ENCODE data around the gene SNX33.

The SNX33 gene

DNA sequence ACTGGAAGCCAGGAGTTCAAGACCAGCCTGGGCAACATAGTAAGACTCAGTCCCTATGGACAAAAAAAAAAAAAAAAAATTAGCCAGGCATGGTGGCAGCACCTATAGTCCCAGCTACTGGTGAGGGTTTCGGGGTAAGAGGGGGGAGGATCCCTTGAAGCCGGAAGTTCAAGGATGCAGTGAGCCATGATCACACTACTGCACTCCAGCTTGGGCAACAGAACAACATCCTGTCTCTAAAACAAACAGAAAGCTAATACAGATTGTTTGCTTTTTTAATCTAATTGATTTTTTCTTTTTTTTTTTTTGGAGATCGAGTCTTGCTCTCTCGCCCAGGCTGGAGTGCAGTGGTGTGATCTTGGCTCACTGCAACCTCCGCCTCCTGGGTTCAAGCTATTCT, 6.1 kb upstream of the SNX33 start:
- no peak for DNase-seq (ENCODE audit: low spot score)

DNA sequence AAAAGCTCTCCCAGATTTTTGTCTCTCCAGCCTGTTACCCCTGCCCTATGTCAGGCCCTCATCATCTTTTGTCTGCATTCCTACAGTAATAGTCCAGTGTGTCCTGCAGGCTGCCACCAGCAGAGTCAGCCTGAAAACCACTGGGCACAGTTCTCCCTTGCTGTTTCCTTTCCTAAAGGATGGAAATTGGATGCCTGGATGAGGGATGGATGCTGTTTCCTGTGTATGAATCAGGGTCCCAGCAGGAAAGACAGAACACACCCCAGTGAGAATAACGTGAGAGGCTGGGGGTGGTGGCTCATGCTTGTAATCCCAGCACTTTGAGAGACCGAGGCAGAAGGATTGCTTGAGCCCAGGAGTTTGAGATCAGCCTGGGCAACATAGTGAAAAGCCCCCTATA, 3.3 kb upstream of the SNX33 start:
- DNase-seq (ENCODE audit: low spot score) = no peak

DNA sequence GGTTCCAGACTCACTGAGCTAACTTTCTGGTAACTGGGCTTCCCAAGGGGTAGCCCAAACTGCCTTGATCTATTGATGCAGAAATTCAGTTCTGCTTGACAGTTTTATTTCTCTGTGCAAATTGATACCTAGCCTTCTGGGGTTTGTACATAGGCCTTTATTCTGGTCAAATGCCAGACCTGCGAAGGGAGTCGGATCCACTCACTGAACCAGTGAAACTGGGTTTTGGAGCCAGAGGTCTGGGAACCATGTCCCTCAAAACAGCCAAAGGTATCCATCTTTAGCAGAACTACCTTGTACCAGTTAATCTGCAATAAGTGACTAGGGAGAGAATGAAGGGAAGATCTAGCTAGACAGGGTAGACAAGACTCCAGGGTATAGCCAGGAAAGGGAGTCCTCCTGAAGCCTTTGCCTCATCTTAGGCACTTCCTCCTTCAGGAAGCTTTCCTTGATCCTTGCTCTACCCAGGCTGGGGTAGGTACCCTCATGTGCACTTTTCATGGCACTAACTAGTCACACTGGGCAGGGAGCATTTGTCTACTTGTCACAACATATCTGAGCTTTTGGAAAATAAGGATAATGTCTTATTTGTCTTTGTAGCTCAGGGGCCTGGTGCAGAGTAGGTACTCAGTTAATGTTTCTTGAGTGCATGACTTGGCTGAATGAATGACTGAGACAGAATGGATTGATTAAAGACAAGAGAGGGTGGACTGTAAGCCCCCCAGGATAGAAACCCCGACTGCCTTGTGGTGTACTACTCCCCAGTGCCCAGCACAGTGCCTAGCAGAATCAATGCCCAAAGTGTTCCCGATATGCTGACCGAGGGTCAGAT, 1.4 kb upstream of the SNX33 start:
- DNase-seq (ENCODE audit: low spot score) = no peak

DNA sequence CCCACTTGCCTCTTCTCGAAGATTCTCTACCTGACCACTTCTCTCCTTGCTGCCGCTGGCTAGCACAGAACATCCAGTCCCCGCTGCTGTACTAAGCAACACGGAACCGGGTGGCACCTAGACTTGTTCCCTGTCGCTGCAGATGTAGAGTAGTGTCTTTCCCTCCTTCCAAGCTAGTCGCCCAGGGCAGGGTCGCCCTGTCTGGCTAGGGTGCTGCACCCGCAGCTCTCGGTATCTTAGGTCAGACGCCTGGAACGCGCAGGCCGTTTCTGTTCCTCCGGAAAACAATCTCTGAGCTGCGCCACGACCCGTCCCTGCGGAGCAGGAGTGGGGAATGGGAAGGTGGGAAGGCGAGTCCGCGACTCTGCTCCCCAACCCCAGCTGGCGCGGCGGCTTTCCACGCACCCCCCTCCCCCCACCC, 758 bp upstream of the SNX33 start:
- DNase-seq (ENCODE audit: low spot score) = peak; percentile 52

DNA sequence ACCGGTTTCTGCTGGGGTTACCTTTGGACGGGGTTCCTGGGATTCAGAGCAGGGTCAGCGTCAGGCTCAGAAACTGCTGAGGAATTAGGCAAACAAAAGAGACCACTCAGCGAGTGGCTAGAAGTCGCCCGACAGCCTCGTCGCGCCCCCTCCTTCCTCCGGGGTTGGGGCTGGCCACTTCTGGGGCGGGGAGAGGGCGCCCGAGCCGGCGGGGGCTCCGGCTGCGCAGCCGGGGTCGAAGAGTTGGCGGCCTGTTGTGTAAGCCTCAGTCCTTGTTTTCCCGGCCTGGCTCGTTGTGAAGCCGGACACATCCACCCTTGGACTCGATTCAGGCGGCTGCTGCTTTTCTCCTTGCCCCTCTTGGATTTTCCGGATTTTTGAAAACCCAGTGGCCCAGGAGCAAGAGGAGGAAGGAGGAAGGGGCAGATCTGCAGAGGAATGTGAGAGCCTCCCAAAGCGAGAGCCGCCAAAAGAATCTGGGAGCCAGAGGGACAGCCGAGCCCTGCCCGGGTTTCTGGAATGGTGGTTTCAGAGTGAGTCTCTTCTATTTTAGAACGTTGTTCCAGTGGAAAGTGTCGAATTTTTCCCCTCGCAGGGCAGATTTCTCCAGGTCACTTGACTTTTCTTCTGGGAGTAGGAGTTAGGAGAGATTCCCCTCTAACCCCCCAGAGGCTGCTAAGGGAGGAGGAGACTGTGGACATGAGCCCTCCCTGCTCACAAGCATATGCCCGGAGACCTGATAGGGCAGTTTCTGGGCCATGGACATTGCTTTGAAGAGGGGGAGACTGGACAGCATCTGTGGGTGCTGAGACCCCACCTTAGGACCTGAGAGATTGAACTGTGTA, 666 bp downstream of the SNX33 start:
- DNase-seq (ENCODE audit: low spot score) = peak; percentile 58

DNA sequence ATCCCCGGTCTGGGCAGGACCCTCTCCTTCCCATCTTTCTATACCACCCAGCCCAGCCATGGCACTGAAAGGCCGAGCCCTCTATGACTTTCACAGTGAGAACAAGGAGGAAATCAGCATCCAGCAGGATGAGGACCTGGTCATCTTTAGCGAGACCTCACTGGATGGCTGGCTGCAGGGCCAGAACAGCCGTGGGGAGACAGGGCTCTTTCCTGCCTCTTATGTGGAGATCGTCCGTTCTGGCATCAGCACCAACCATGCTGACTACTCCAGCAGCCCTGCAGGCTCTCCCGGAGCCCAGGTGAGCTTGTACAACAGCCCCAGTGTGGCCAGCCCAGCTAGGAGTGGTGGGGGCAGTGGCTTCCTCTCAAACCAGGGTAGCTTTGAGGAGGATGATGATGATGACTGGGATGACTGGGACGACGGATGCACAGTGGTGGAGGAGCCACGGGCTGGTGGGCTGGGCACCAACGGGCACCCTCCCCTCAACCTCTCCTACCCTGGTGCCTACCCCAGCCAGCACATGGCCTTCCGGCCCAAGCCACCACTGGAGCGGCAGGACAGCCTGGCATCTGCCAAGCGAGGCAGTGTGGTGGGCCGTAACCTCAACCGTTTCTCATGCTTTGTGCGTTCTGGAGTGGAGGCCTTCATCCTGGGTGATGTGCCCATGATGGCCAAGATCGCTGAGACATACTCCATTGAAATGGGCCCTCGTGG, 1.5 kb downstream of the SNX33 start:
- no peak for DNase-seq (ENCODE audit: low spot score)

DNA sequence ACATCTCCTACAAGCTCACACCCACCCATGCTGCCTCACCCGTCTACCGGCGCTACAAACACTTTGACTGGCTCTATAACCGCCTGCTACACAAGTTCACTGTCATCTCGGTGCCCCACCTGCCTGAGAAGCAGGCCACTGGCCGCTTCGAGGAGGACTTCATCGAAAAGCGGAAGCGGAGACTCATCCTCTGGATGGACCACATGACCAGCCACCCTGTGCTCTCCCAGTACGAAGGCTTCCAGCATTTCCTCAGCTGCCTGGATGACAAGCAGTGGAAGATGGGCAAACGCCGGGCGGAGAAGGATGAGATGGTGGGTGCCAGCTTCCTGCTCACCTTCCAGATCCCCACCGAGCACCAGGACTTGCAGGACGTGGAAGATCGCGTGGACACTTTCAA, 2.1 kb downstream of the SNX33 start:
- no peak for DNase-seq (ENCODE audit: low spot score)

DNA sequence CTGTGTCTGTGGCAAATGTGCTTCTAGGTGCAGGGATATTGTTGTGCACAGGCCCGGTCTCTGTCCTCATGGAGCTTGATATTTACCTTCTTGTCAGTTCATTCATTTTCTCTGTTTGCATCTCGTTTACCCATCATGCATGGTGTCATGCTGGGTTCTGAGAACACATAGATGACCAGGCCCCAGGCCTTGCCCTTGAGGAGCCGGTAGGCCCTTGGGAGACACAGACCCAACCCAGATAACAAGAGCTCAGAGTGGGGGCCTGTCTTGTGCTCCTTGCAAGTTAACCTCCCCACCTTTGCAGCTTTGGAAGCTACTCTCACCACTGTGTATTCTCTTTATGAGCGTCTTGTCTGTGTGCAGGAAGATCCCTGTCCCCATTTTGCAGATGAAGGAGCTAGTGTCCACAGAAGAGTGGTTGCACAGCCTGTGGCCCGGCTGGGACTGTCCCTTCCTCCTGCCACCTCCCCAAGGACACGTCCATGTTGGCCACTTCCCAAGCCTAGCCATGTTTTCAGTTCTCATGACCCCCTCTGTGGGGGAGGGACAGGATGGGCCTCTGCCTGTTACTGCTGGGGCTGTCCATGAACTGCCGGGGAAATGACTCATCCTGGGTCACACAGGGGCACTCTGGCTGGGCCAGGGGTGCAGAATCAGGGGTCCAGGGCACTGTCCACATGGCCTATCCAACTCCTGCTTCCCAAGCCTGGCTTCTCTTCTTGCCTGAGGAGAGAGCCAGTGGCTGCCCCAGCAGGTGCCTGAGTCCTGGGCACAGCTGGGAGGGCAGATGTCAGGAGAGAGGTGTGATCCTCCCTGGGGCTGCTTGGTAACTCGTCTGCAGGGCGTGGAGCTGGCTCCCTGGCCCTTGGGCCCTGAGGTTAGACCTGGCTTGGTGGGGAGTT, 3.4 kb downstream of the SNX33 start:
- DNase-seq (ENCODE audit: low spot score) = no peak

DNA sequence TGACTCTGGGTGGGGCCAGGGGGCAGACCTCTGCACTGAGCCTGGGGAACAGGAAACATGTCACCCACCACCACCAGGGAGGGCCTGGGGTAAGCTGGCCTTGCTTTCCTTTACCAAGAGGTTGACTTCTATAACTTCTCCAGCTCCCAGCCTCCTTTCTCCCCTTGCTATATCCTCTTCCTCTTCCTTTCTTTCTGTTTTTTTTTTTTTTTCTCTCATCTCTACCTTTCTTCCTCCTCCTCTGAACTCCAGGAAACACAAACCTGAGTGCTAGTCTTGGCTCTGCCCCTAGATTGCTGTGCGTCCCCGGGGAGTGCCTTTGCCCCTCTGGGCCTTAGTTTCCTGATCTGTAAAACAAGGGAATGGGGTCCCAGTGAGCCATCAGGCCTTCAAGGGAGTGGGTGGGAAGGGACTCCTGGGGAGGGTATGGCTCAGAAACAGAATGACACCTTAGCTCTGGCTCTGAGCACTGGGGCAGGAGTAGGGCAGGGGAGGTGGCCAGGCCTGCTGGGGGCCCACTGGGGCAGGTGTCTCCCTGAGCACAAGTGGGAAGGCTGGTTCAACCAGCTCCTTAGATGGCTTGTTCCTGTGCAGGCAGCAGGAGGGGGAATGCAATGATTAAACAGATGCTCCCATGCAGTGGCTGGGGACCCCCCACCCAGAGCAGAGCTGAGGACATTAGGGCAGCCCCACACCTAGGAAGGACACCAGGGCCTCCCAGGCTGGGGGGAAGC, 4.3 kb downstream of the SNX33 start:
- no peak for DNase-seq (ENCODE audit: low spot score)

DNA sequence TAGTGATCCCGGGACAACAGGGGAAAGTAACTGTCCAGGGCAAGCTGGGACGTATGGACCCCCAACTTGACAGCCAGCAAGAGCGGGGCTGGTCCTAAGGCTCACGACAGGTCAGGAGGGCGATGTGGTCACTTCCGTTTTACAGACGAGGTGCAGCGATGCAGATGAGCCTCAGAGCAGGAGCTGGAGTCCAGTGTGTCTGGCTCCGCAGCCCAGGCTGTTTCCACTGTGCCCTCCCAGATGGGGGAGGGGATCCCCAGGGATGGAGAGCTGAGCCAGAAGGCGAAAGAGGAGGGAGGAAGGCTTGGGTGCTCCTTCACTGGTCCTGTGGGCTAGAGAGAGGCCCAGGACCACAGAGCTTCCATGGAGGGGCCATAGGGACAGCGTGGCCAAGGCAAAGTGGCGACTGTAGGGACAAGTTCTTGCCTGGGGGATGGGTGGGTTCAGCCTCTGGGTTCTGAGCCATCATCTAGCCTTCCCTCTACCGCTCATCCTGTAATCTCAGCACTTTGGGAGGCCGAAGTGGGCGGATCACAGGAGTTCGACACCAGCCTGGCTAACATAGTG, 5.7 kb downstream of the SNX33 start:
- no peak for DNase-seq (ENCODE audit: low spot score)

DNA sequence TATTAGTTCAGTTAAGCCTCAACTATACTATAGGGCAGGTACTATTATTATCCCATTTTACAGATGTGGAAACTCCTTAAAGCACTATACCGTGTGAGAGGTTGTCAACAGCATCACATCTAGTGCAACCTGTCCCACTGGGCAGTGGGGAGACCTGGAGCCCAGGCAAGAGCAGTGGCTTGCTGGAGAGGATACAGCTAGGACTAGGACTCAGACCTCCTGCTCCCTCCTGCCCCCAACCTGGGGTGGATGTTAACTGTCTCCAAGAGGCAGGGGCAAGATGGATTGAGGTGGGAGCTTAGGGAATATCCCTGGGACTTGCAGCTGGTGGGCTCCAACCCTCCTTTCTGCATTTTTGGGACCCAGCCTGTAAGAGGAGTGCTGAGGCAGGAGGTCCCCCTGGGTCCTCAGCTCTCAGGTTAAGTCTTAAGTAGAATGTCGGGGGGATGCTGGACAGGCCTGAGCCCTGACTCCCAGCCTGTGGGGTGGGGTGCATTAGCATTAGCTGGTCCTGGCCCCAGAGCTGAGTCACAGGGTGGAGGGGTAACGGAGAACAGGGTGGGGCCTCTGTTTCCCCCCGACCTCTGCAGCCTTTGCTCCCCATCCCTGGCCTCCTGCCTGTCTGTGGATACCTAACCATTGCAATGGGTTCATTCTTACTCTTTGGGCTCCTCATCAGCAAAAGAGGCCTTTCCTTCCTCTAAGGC, 6.6 kb downstream of the SNX33 start:
- DNase-seq (ENCODE audit: low spot score) = no peak

DNA sequence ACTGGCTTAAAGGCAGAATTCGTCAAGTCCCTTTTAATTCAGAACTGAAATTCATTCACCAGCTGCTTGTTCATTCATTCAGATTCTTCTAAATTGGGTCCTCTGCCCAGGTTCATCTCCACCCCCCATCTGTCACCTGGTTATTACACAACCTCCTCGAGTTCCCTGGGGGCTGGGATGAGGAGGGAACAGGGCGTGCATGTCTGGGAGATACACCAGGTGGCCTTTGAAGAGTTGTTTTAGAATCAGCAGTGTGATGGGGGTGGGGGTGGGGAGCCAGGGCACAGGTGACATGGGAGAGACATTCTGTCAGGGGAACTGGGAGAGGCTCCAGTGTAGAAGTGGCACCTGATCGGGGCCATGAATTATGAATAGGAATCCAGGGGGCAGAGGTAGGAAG, 8.2 kb downstream of the SNX33 start:
- no peak for DNase-seq (ENCODE audit: low spot score)

DNA sequence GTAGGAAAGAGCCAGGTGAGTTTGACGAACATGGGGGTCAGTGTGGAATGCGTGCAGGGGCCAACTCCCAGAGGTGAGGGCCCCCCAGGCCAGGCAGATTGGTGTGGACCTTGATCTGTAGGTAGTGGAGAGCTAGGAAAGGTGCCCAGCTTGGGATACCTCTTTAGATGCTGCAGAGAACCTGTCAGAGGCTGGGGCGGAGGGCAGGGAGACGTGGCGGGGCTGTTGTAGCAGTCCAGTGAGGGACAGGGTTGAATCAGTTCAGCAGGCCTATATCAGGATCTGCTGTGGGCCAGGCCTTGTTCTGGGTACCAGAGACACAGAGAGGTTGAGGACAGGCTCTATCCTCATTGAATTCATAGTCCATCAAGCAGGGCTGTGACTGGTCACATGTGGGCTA, 8.6 kb downstream of the SNX33 start:
- DNase-seq (ENCODE audit: low spot score) = no peak

DNA sequence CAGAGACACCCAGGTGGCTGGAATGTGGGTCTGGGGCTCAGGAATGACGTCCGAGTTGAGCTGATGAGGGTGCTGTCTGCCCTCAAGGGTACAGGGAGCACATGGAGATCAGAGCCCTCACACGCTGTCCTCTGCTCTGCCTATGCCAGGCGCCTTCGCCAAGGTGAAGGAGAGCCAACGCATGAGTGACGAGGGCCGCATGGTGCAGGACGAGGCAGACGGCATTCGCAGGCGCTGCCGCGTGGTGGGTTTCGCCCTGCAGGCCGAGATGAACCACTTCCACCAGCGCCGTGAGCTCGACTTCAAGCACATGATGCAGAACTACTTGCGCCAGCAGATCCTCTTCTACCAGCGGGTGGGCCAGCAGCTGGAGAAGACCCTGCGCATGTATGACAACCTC, 9.1 kb downstream of the SNX33 start:
- no peak for DNase-seq (ENCODE audit: low spot score)

DNA sequence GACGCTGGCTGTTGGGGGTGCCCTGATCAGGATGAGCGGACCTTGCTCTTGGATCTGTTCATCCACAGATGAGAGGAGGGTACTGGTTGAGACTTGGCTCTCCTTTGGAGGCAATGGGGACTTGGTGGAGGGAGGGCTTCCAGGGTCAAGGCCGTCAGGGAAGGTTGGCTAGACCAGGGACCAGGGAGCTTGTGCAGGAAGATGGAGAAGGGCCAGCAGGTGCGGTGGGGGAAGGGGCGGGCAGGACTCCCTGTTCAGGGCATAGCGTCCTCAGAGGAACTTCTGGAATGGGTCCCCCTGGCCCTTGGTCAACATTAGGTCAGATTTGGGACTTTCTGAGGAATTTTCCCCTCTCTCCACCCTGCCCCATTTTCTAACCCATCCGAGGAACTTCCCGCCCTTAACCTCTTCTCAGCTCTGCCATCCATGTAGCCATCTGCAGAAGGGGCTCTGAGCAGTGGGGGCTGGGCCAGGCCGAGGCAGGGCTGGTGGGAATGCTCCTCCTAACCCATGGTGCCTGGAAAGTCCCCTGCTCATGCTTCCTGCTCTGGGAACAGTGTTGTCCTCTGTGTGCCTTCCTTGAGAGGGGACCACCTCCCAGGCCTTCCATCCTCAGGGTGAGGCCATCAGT, 11.5 kb downstream of the SNX33 start:
- DNase-seq (ENCODE audit: low spot score) = no peak

DNA sequence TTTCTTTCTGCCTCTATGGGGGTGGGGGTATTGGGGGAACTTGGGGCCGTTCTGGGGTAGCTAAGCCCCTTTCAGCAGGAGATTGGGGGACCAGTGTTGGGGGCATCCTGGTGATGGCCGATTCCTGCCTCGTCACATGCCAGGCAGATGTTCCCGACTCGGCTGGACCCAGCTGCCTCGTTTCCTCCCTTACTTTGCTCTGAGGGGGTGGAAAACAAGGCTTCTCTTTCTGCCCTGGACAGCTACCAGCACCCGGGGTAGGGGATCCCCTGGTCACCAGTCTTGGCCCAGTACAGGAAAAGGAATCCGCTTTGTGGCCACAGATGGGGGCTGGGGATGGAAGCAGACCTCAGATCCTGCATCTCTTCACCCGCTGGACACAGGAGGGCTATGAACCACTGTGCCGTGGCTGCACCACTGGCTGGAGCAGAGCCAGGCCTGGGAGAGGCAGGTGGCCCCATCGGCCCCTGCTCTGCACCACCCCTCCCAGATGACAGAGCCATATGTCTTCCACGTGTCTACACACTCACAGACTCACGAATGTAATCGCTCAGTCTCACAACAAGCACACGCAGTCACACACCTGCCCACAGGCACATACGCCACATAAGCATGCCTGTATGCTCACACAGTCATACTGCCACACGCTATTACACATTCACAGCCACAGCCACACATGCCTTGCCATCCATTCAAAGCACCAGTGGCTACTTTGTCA, 12.4 kb downstream of the SNX33 start:
- no peak for DNase-seq (ENCODE audit: low spot score)

DNA sequence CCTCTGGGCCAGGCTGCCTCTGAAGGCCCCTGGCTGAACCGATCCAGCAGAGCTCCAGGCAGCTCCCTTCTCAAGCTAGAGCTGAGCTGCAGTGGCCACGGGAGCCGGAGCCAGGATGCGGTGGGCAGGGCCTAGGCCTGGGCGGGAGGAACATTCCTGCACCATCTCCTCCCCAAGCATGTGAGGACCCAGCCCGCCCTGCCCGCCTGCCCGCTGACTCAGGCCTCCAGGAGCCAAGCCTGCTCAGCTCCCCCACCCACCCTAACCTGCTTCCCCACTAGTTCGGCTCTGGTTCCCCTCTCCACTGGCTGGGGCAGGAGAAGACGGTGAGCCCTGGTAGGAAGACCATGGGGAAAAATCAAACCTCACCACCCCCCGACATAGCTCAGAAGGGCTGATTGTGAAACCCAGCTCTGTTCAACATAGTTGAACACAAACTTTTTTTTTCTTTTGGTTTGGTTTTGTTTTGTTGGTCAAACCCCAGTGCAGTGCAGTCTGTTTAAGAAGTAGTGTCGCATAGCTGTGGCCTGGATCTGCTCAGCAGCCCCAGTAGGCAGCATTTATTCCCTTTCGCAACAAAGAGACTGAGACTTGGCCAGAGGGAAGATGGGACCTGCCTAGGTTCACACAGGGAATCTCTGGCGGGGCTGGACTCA, 13.5 kb downstream of the SNX33 start:
- DNase-seq (ENCODE audit: low spot score) = peak; percentile 93

DNA sequence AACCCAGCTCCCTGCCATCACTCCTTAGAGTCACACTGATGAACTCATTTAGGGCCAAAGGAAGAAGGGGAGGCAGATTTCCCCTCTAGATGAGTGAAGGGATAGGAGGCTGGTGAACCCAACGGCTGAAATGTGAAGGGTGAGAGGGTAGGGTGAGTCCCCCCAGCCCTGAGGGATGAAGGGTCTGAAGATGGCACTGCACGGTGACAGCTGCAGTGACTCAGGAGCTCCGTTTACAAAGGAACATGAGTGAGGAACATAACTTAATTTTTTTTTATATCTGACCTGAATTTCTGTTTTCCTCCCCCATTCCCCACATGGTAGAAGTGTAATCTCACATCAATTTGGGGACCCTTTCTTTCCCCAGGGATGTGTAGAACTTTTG, 14.0 kb downstream of the SNX33 start:
- DNase-seq (ENCODE audit: low spot score) = no peak
